ENCODE measurements around the gene RPTOR.

GRCh38 chr17:80989586-80989913 is 444.9 kb downstream of the RPTOR start:
- TF ChIP-seq EZH2 (IDR thresholded peaks at IDR 0.05; ENCODE audit: low read length) (no peak), CTCF (optimal IDR thresholded peaks at IDR 0.05 in 1 of 3, IDR thresholded peaks at IDR 0.05 in 1 of 3, conservative IDR thresholded peaks at IDR 0.05 in 1 of 3; ENCODE audit: extremely low read depth in 1 of 3, insufficient read depth in 2 of 3, low read length in 3 of 3) (no peak)

All from keratinocyte (primary cell).